HG02571 (cell line): ENCODE data around the gene ACSL6.

Experiments
- ATAC-seq: cut with Tn5 transposase; IDR thresholded peaks from one replicate; pipeline ENCODE4 v1.9.1; 2021; ENCODE audit warnings: mild to moderate bottlenecking, moderate library complexity; ENCODE audit not compliant: unreplicated experiment

Gene ACSL6

DNA sequence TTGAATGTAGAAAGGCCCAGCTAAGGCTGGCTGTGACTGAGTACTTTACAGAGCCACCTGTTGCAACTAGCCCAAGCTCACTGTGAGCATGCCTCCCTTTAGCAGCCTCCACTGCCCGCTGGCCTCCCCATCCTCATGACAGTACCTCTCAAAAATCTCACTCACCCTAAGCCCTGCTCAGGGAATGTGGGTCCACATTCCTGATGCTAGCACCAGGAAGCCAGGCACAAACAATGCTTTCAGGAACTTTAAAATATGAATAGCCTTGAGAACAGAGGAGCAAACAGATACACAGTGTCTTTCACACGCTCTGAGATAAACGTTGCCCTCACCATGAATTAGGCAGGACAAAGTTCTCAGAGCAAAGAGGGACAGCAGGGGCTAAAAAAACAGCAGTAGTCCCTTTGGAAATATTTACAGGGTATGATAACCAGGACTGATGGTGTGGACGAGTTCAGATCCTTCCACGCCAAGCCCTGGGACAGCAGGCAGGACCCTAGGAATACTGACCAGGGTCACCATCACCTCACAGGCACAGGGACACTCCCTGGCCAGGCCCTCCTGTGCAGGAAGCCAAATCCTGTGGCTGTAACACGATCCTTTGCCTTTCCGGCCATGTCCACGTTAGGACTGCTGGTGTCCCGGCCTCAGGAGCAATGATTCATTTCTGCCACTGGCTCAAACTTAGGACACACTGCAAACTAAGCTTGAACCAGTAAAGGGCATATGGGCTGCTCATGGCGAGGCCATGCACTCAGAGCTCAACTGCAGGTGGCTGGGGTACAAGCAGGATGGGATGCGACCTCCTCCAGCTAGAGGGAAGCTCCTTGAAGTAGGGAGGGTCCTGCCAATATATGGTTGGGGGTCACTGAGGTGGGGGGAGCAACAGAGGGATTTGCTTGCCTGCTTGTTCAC is 9.6 kb downstream of the ACSL6 start:
- ATAC-seq: no peak

DNA sequence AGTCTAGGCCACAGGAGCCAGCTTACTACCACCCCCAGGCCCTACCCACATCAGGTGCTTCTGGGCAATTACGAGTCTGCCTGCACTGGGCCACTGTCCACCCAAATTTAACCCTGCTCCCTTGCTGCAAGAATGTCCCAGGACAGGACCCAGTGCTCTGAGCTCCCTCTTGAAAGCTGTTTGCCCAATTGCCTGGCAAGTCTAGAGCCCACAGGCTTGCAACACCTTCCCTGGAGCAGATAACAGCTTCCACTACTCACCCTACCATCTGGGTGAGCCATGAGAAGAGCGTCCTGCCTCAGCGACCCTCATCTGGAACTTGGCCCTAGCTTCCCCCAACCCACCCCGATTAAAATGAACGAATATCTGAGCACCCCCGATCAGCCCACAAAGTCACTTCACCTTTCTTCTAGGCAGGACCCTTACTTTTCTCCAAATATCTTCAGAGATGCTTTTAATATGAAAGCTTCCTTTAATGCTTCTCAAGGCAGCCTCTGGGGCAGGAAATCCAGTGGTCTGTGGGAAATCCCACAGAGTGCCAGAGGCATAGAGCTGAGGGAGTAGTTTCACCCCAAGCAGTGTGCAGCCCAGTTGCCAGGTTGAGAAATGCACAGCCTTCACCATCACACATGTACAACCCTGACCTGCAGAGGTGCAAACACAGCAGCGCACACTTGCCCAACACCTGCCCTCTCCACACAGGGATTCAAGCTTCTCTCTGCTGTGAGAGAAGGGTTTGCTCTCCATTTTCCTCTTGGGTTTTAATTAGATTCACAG is 10.6 kb downstream of the ACSL6 start:
- ATAC-seq: no peak

DNA sequence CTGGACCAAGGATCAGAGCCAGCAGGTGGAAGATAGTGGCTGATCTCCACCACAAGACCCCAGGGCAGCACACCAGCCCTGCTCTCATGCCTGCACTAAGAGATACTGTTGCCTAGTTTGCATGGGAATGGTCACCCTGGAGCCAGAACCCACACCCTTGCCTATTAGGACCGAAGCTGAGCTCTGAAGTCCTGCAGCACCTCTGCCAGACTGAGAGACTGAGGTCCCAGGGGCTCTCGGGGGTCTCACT is 11.3 kb downstream of the ACSL6 start:
- ATAC-seq: no peak

DNA sequence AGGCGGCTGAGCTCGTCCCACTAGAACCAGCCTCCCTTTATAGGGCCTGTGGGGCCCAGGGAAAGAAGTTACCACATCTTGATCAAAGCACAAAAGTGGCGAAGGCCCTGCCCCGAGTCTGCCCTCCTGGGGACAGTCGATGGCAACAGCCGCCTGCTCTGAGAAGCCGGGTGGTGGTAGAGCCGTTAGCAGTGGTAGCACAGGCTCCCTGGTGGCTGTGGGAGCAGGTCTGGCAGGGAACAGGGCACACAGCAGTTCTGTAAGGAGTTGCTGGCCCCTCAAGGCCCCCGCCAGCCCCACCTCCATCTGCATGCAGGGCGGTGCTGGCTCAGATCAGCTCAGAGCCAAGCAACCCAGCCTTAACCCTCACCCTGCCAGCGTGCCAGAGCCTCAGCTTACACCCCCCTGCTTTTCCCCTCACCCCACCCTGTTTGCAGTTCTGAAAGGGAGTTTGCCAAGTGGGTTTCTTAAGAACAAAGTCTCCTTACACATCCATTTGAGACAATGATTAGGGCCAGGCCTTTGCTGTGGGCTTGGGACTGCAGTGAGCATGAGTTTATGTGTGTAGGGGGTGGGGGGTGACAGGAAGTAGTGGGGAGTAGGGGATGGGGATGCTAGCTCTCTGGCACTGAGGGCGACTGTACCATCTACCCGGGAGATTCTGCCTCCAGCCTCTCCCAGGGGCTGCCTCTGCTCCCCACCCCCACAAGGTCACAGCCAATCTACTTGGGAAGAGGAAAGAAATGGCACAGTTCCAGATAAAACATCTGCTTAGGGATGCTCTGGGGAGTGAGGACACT is 11.8 kb downstream of the ACSL6 start:
- ATAC-seq: no peak

DNA sequence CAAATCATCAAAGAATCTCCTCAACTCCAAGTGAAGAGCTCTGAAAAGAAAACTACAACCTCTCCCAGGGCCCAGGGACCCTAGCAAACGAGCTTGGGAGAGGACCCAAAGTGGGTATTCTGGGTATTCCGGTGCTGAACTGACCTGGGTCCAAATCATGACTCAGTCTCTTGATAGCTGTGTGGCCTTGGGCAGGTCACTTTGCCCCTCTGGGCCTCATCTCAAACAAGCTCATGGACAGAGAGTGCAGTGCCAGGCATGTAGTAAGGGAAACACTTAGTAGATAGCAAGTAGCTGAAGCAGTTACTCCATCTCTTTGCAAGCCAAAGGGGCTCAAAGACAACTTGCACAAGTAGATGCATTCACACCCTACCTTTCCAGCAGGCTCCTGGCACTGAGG is 12.4 kb downstream of the ACSL6 start:
- no peak for ATAC-seq

DNA sequence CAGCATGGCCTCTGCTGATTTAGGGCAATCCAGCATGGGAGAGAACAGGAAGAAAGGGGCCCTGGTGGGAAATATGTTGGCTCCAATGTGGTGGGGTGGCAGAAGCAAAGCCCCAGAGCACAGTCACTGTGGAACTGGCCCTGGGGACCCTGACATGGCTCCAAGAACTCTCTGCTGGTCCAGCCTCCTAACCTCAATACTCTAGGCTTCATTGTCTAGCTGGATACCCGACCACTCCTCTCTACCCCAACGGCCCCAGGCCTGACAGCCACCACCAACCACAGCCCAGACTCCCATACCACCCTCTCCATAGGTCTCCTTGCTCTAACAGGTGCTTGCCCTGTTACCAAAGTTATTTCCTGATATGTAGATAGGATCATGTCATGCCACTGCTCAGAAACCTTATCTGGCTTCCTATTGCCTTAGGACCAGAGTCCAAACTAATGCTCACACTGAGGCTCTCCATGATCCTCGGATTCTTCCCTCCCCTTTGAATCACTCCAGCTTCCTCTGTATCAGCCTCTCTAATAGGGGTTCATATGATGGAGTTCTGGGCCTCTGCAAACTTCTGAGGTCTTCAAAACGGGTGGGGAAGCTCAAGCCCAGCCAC is 12.9 kb downstream of the ACSL6 start:
- no peak for ATAC-seq

DNA sequence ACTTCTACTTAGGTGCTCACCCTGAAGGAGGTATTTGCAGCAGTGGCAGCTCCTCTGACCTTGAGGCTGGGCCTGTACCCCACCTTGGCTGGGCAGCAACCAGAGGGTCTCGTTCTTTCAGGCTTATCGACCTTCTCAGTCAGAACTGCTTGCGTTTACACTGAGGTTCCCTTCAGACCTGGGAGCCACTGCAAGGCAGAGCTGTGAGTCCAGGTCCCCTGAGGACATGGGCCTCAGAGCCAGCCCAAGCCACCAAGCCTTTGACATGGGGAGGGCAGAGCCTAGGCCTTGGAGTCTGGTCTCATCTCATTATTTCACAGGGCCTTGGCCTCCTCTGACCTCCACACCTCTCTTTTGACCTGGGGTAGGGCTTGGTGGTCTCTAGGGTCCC is 13.7 kb downstream of the ACSL6 start:
- no peak for ATAC-seq

DNA sequence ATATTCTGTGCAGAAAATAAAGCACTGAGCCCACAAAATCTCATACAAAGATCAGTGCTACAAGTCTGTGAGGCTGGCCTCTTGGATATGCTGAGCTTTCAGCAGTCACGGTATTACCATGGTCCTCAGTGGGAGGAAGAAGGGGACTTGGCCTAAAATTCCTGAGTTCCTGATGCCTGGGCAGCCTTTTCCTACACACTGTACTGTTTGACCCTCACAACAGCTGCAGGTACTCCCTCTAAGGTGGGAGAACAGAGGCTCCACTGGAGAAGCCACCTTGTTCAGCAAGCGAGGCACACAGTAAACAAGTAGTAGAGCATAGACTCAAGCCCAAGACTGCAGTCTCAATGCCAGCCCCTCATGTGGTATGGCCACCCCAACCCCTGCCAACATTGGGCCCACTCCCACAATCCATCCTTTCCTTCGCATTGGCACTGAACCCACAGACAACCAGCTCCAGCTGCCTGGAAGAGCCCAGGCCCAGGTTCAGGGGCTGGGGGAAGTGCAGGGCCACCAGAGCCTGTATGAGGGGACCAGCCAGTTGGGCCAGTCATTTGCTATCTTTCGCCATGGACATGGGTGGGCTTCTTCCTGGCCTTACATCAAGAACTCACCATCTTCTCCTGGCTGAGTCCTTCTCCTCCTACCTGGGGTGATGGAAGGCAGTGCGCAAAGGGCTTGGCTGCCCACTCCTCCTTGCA is 14.3 kb downstream of the ACSL6 start:
- ATAC-seq: no peak

DNA sequence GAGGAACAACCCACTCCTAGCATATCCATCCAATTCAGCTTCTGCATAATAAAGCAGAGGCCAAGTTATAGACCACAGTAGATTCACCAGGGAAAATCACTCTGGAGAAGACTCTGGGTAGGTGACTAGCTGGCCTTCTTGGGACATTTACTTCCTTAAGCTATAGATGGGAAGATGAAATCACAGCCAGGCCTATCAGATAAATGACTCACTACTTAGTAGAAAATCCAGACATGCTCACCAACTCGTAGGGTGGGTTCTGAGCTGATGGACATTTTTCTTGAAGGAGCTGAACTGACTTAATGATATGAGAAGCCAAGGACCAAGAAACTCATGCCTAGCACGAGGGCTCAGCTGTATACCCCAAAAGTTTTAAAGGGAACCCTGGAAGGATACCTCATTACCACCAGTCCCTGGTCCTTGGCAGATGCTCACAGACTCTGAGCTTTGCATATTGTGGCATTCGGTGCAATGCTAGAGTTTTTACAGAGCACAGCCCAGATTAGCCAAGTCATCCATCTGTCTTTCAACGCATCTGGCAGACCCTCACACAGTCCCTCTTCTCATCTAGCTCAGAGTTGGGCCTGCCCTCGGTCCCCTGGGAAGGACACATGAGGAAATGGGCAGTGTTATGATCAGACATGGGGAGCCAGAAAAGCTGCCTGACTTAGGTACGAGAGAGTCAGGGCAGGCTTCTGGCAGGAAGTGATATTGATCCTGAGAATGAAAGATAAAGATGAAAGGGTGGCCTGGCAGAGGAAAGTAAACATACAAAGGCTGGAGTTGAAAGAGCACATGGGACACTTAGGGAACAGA is 15.0 kb downstream of the ACSL6 start:
- no peak for ATAC-seq

DNA sequence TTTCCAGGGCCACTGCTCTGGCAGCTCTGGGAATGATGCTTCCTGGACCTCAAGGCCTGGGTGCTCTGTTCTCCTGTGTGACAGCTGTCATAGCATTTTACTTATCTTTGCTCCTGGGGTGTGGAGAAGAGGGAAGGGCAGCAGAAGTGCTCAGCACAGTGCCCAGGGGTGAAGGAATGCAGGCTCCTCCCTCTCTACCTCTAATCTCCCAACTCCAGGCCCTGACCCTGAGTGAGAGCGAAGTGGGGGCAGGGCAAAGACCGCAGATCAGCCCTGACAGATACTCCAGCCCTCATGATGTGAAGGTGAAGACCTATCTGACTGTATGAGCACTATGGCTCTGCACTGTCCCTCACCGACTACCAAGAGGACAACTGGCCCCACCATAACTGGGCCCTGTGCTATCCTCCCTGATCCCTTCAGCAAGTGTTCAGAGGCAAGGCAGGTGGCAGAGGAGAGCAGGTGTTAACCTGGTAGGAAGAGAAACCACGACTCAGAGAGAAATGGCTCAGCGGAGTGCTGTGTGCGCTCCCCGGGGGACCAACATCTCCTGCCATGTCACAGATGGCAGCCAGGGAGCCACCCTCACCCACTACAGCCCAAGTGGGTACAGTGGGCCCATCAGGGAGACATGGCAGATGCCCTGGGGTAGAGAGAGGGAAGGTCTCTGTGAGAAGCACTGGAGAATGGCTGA is 16.8 kb downstream of the ACSL6 start:
- ATAC-seq: no peak

DNA sequence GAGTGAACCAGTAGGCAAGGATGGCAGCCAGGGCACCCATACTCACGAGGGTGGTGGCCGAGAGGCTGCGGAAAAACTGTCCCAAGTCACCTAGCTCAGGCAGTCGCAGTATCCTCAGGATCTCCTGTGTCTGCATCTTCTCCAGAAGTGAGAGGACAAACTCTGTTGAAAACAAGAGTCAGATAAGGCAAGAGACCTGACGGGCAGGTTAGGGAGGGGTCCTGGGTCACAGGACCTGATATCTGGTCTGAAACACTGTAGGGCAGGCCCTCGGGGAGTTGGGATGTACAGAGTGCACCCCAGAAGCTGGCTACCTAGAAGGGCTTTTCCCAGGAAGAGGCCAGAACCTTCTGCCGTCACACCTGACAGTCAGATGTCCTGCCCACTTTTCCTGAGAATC is 17.4 kb downstream of the ACSL6 start:
- ATAC-seq: no peak

DNA sequence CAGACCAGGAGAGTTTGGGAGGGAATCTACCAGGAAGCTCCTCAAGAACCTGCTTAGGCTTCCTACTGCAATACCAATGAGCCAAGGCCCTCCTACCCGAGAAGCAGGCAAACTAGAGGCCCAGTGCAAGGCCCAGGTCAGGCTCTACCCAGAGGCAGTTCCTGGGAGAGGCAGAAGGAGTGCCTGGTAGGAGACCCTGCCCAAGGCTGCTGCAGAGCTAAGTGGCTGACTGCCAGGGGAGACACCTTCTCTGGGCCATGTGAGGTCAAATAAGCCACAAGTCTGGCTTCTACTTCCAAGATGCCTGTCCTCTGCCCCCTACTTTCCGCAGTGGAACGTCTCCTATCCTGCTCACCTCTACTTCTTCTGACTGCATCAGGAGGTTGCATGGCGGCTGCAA is 17.8 kb downstream of the ACSL6 start:
- no peak for ATAC-seq

DNA sequence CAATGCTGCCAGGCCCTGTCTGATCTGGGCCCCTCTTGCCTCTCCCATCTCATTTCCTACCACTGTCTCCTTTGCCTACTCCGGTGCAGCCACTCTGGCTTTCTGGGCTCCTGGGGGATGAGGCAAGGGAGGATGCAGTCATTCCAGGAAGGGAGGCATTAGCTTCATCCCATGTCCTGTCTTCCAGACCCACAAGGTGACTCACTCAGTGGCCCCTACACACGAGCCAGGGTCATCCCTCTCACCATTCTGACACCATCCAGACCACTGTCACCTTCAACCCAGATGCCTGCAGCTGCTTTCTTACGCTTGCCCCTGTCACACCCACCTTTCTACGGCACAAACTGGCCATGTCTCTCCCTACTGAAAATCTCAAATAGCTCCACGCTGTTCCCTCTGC is 19.1 kb downstream of the ACSL6 start:
- ATAC-seq: no peak

DNA sequence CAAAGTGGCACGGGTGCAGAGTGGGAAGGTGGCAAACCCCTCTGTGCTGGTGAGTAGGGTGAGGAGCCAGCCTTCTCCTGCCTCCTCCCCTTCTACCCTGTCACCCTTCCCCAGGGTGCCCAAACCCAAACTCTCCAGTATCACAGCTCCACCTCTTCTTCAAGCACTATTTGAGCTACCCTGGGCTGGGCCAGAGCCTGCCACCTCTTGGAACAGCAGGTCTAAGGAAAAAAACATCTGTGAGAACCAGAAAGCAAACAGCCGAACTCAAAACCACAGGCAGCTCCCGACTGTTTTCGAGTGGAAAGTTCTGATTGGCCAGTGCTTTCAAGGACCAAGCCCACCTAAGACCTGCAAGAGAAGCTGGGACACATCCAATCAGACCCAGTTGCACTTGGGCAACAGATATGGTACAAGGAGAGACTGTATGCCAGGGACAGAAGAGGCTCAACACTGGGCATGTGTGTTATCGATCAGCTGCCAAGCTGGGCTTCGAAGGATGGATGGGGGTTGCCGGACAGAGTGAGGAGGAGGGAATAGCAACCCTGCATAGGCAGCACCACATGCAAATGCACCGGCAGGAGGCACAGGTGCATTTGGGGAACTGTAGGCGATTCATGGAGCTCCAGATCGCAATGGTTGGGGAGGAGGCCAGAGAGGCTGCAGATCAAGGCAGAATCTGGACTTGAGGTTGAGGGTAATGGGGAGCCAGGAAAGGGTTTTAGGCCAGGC is 19.7 kb downstream of the ACSL6 start:
- no peak for ATAC-seq

DNA sequence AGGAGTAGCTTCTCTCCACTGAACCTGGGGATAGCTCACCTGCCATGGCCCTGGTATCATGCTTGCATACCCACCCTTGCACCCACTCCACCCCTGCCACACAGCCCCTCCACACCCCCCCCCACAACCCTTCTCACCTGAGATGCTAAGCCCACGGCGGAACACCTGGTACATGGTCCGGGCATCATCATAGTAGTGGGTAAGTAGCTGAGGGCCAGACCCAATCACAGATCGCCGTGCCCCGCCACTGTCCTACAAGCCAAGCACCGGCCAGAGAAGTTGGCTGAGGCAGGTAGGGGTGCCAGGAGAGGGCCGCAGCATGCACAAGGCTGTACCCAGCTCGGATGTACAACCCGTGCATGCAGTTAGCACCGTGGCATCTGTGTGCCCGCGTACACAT is 20.7 kb downstream of the ACSL6 start:
- ATAC-seq: no peak

DNA sequence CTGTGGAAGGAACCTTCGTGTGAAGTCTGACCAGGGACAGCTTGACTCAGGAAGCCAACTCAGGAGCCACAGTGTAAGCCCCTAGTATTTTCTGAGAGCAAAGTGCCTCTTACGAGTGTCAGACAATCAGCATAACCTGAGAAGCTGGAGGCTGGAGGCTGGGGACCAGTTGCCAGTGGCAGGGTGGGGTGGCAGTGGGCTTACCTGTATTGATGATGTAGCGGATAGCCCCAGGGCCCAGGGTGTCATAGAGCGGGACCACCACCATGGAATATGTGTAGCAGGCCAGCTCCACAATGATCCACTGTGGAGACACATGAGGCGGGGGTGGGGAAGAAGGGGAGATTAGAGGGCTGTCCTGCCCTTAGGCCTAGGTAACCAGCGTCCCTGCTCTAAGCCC is 22.9 kb downstream of the ACSL6 start:
- ATAC-seq: no peak

DNA sequence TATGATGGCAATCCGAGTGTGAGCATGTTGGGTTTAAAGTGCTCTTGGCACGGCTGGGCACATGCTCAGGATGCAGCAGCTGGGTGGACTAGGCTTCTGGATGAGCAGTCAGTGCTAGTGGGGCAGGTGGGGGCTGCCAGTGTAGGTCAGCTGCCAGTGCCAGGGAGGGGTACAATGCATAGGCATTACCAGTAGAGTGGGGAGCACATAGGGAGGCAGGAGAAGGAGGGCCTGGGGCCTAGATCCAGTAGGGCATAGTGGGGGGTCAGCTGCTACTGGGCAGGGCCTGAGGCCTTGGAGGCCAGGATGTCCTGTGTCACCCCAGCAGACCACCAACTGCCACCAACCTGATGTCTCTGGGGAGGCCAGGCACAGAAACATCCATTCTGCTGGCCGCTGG is 24.2 kb downstream of the ACSL6 start:
- ATAC-seq: no peak

DNA sequence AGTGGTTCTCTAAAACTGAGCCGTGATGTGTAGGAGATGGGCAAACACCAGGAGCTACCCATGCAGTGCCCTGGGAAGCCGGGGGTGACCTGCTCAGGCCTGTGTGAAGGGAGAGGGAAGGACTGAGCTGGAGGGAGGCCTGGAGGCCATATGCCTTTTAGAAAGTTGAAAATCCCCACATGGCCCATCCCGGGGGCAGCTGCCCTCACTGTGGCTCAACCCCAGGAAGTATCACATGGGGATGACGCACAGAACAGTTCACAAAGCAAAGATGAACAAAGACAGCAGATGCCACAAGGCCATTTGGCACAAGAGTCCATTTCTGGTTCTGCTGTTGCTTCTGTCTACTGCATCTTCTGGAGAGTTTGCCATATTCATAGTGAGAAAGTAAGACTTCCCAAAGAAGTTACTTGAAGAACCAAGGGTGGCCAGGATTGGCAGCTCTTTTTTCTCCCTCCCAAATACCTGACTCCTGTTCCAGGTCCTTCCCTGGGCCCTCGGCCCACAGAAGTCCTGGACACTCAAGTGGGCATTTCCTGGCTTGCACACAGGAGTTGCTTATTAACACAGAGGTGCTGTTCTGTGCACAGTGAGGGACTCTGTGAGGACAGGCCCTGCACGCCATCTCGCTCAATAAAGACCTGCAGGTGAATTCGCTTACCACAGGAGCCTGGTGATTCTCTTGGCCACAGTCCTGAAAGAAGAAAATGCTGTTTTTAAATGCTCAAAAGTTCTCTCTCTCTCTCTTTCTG is 25.1 kb downstream of the ACSL6 start:
- no peak for ATAC-seq
